Stomach (tissue), 4 donors: ENCODE measurements around the gene SFXN1.

Source experiments
- CTCF ChIP-seq, 7 experiments: fragments of 450-650 bp in 4 of 7; fragments of 200-600 bp in 3 of 7; sonication (generic) in 3 of 7; IDR thresholded peaks; one replicate each; pipeline ENCODE4 v1.5.1; 2016 to 2019; ENCODE audit warnings: antibody characterized with exemption in 7 of 7, control low read depth in 2 of 7, mild to moderate bottlenecking in 1 of 7
- EP300 ChIP-seq: sonication (generic); formaldehyde crosslinking; IDR thresholded peaks from one replicate; pipeline ENCODE4 v1.6.1; 2017; ENCODE audit warnings: antibody characterized with exemption

- TF ChIP-seq EP300 (no peak), CTCF (IDR thresholded peaks at IDR 0.05) (peak; percentile 61 to 100 (median 94))
These were observed 55.9 kb downstream of the SFXN1 start for GRCh38 chr5:175534070-175534932.
